Trophoblast cell (in vitro differentiated cells and primary cell): ENCODE results near the gene NANOS3.

ENCODE experiments used
- DNase-seq, 2 donors: peaks; one replicate each; pipeline ENCODE4 v3.0.0-alpha.2; 2016
- H2AFZ ChIP-seq: 2 replicates; pipeline ENCODE4 v1.6.1; 2013; ENCODE audit warnings: low read length, moderate library complexity, mild to moderate bottlenecking; ENCODE audit not compliant: insufficient read depth, poor library complexity
- H2AK5ac ChIP-seq: 2 replicates; pipeline ENCODE4 v1.6.1; 2013; ENCODE audit warnings: mild to moderate bottlenecking, low read length
- H2BK120ac ChIP-seq: 2 replicates; pipeline ENCODE4 v1.6.1; 2013; ENCODE audit warnings: low read length, mild to moderate bottlenecking, moderate library complexity; ENCODE audit not compliant: insufficient read depth, poor library complexity
- H2BK12ac ChIP-seq: 2 replicates; pipeline ENCODE4 v1.6.1; 2013; ENCODE audit warnings: mild to moderate bottlenecking, low read length, moderate library complexity
- H2BK5ac ChIP-seq: 2 replicates; pipeline ENCODE4 v1.6.1; 2013; ENCODE audit warnings: low read length, low read depth, moderate library complexity, mild to moderate bottlenecking; ENCODE audit not compliant: poor library complexity
- H3K14ac ChIP-seq: 2 replicates; pipeline ENCODE4 v1.6.1; 2013; ENCODE audit warnings: mild to moderate bottlenecking, low read length
- H3K18ac ChIP-seq: 2 replicates; pipeline ENCODE4 v1.6.1; 2013; ENCODE audit warnings: mild to moderate bottlenecking, low read length
- H3K23ac ChIP-seq: 2 replicates; pipeline ENCODE4 v1.6.1; 2013; ENCODE audit warnings: low read length
- H3K27ac ChIP-seq: 2 replicates; pipeline ENCODE4 v1.5.1; 2013; ENCODE audit warnings: low read depth, mild to moderate bottlenecking, inconsistent platforms, low read length, moderate library complexity
- H3K27me3 ChIP-seq: 2 replicates; pipeline ENCODE4 v1.6.1; 2013; ENCODE audit warnings: inconsistent platforms, mild to moderate bottlenecking, low read length, moderate library complexity; ENCODE audit not compliant: insufficient read depth
- H3K36me3 ChIP-seq, 2 experiments: 1 replicate in 1 of 2; 2 replicates in 1 of 2; pipeline ENCODE4 v1.6.1; 2013; ENCODE audit warnings: low read length in 2 of 2, mild to moderate bottlenecking in 2 of 2, moderate library complexity in 1 of 2; ENCODE audit not compliant: insufficient read depth in 2 of 2, control insufficient read depth in 1 of 2
- H3K4ac ChIP-seq: 2 replicates; pipeline ENCODE4 v1.6.1; 2013; ENCODE audit warnings: low read depth, mild to moderate bottlenecking, low read length, moderate library complexity
- H3K4me1 ChIP-seq, 2 experiments: 1 replicate in 1 of 2; 2 replicates in 1 of 2; pipeline ENCODE4 v1.6.1; 2013; ENCODE audit warnings: low read length in 2 of 2, mild to moderate bottlenecking in 2 of 2, moderate library complexity in 1 of 2; ENCODE audit not compliant: insufficient read depth in 2 of 2, control insufficient read depth in 1 of 2
- H3K4me2 ChIP-seq: 2 replicates; pipeline ENCODE4 v1.6.1; 2013; ENCODE audit warnings: inconsistent platforms, mild to moderate bottlenecking, low read length, moderate library complexity
- H3K4me3 ChIP-seq: 2 replicates; pipeline ENCODE4 v1.5.1; 2013; ENCODE audit warnings: mild to moderate bottlenecking, low read depth, low read length, inconsistent platforms
- H3K79me1 ChIP-seq: one replicate; pipeline ENCODE4 v1.6.1; 2013; ENCODE audit warnings: low read length
- H3K79me2 ChIP-seq: 2 replicates; pipeline ENCODE4 v1.6.1; 2013; ENCODE audit warnings: low read length, mild to moderate bottlenecking; ENCODE audit not compliant: control insufficient read depth, insufficient read depth, poor library complexity
- H3K9ac ChIP-seq: 2 replicates; pipeline ENCODE4 v1.6.1; 2013; ENCODE audit warnings: mild to moderate bottlenecking, low read length
- H3K9me3 ChIP-seq: 2 replicates; pipeline ENCODE4 v1.6.1; 2013; ENCODE audit warnings: low read depth, mild to moderate bottlenecking, control low read depth, inconsistent platforms, low read length; ENCODE audit not compliant: insufficient read depth
- H4K12ac ChIP-seq: 2 replicates; pipeline ENCODE4 v1.6.1; 2013; ENCODE audit warnings: low read depth, mild to moderate bottlenecking, low read length, moderate library complexity
- H4K8ac ChIP-seq: 2 replicates; pipeline ENCODE4 v1.6.1; 2013; ENCODE audit warnings: low read depth, mild to moderate bottlenecking, low read length, moderate library complexity
- H4K91ac ChIP-seq: one replicate; pipeline ENCODE4 v1.6.1; 2013; ENCODE audit warnings: low read depth, mild to moderate bottlenecking, low read length, moderate library complexity
- WGBS: extraction: QIAGEN DNeasy Blood & Tissue Kit; methylation state at CpG from one replicate; pipeline ENCODE4 v1.1.7; 2013; ENCODE audit warnings: missing lambda C conversion rate; ENCODE audit not compliant: insufficient read length, insufficient coverage; ENCODE audit errors: extremely low coverage; 5-methylcytosine and 5-hydroxymethylcytosine counted together

Gene NANOS3

DNA sequence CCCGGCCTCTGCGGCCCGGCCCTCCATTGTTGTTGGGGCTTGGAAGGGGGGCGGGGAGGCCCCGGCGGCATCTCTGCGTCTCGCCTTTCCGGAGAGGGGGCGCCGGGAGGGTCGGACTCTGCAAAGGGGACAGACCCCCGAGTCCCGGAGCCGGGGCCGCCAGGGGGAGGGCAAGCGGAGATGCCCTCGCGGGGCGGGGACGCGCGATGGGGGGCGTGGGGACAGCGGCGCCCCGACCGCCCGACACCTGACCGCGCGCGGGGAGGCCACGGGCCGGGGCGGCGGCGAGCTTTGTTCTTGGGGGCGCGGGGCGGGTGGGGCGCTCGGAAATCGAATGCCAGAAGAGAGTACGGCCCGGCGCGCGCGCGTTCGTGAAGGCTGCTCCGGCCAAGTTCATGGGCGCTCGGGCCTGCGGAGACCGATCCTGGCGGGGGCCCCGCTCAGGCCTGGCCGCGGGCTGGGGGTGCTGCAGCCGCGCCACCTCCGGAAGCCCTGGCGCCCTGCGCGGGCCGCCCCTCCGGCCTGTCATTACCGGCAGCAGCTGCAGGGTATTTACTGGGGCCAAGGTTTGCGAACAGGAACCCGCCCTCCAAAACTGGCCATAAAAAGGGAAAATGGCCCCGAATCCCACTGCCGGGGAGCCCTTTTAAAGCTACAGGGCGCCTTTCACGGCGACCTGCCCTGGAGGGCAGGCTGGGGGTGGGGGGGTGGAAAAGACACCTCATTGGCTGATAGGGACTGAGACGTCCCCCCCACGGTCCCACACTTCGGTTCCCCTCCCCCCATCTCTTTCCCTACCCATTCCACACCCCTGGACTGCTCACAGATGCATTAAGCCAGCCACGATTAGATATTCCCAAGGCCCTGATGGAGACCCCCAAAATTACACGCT, 11.1 kb upstream of the NANOS3 start:
- H3K4ac ChIP-seq: no peak overlapping the region
- DNase-seq: no peak
- H2BK120ac ChIP-seq: peak overlapping the region; percentile 19
- peak overlapping the region; percentile 18 for H3K14ac ChIP-seq
- peaks cover 11 to 12% of the 10 kb centered on the region in 2 experiments for H3K4me1 ChIP-seq
- no peak overlapping the region for H2AFZ ChIP-seq
- peak overlapping the region; percentile 49 for H4K12ac ChIP-seq
- peak overlapping the region; percentile 25 for H2BK5ac ChIP-seq
- H3K36me3 ChIP-seq: no peaks in the 10 kb centered on the region
- peaks cover 8% of the 10 kb centered on the region for H3K79me2 ChIP-seq
- H3K79me1 ChIP-seq: peaks cover 9% of the 10 kb centered on the region
- peaks cover 6% of the 10 kb centered on the region for H3K27me3 ChIP-seq
- peak overlapping the region; percentile 73 for H3K4me3 ChIP-seq
- H3K18ac ChIP-seq: peak overlapping the region; percentile 76
- peak overlapping the region; percentile 68 for H4K8ac ChIP-seq
- no CpG with 5 or more reads among the region's 82 CpGs for WGBS
- no peak overlapping the region for H2AK5ac ChIP-seq
- H3K9ac ChIP-seq: no peak overlapping the region
- H3K4me2 ChIP-seq: peak overlapping the region; percentile 79
- H3K23ac ChIP-seq: no peak overlapping the region
- no peak overlapping the region for H2BK12ac ChIP-seq
- no peak overlapping the region for H3K27ac ChIP-seq
- peaks cover 2% of the 10 kb centered on the region for H3K9me3 ChIP-seq
- peak overlapping the region; percentile 77 for H4K91ac ChIP-seq

DNA sequence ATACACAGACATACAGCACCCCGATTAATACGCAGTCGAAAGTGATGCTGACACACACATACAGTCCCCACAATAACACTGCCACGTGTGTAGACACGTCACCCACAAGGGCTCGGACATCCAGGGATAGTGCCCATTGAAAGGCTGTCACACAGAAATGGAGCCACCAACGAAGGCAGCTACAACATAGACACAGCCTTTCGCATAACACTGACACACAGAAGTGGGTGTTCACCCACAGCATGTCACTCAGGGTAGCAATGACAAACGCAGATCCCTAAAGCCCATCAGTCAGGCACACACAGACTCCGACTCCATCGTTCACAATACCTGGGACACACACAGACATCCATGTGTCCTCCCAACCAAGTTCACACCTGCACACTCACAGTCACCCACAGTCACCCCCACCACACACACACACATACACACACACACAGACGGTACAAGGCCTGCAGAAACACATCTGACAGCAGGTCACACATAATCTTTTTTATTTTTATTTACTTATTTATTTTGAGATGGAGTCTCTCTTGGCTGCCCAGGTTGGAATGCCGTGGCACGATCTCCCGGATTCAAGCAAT, 10.4 kb upstream of the NANOS3 start:
- no peak overlapping the region for H3K4me3 ChIP-seq
- no peak overlapping the region for H2BK12ac ChIP-seq
- H4K8ac ChIP-seq: no peak overlapping the region
- WGBS: no CpG with 5 or more reads among the region's 15 CpGs
- peaks cover 6% of the 10 kb centered on the region for H3K27me3 ChIP-seq
- H2AK5ac ChIP-seq: peak overlapping the region; percentile 31
- no peak overlapping the region for H3K4ac ChIP-seq
- H3K27ac ChIP-seq: no peak overlapping the region
- no peak for DNase-seq
- H3K79me1 ChIP-seq: peaks cover 6% of the 10 kb centered on the region
- no peak overlapping the region for H3K18ac ChIP-seq
- no peak overlapping the region for H3K4me2 ChIP-seq
- no peak overlapping the region for H3K14ac ChIP-seq
- peaks cover 2% of the 10 kb centered on the region for H3K9me3 ChIP-seq
- H3K4me1 ChIP-seq: peaks cover 8 to 15% of the 10 kb centered on the region in 2 experiments
- H2AFZ ChIP-seq: no peak overlapping the region
- no peak overlapping the region for H4K12ac ChIP-seq
- H2BK120ac ChIP-seq: no peak overlapping the region
- peak overlapping the region; percentile 6 for H3K23ac ChIP-seq
- H3K79me2 ChIP-seq: peaks cover 5% of the 10 kb centered on the region
- H4K91ac ChIP-seq: no peak overlapping the region
- H2BK5ac ChIP-seq: no peak overlapping the region
- H3K9ac ChIP-seq: peak overlapping the region; percentile 36
- H3K36me3 ChIP-seq: no peaks in the 10 kb centered on the region

DNA sequence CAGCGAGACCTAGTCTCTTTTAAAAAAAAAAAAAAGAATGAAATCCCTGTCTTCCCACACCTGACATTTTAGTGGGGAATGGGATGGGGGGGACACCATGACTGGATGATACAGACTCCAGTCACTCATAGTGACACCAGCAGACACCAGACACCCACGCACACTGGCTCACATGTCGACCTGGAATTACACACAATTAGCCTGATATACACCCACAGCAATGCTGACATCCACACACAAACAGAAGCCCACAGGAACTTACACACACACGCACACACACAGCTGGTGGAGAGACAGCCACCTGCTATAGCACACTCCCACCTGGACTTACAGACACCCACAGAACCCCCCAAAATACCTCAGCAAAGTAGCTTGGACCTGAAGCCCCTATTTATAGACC, 8.3 kb upstream of the NANOS3 start:
- H3K27me3 ChIP-seq: peaks cover 6% of the 10 kb centered on the region
- WGBS: no CpG with 5 or more reads among the region's 4 CpGs
- no peak overlapping the region for H4K8ac ChIP-seq
- H3K36me3 ChIP-seq: no peaks in the 10 kb centered on the region
- H4K91ac ChIP-seq: no peak overlapping the region
- H3K27ac ChIP-seq: no peak overlapping the region
- no peak overlapping the region for H3K18ac ChIP-seq
- no peak overlapping the region for H3K23ac ChIP-seq
- H3K4ac ChIP-seq: no peak overlapping the region
- no peak overlapping the region for H2BK12ac ChIP-seq
- H3K4me3 ChIP-seq: no peak overlapping the region
- H2AK5ac ChIP-seq: no peak overlapping the region
- H3K9ac ChIP-seq: no peak overlapping the region
- no peak for DNase-seq
- H3K79me2 ChIP-seq: no peaks in the 10 kb centered on the region
- H2BK120ac ChIP-seq: no peak overlapping the region
- H4K12ac ChIP-seq: no peak overlapping the region
- no peak overlapping the region for H3K14ac ChIP-seq
- peaks cover 5% of the 10 kb centered on the region for H3K79me1 ChIP-seq
- peaks cover 8 to 15% of the 10 kb centered on the region in 2 experiments for H3K4me1 ChIP-seq
- H2BK5ac ChIP-seq: no peak overlapping the region
- no peak overlapping the region for H3K4me2 ChIP-seq
- H2AFZ ChIP-seq: no peak overlapping the region
- peaks cover 2% of the 10 kb centered on the region for H3K9me3 ChIP-seq

DNA sequence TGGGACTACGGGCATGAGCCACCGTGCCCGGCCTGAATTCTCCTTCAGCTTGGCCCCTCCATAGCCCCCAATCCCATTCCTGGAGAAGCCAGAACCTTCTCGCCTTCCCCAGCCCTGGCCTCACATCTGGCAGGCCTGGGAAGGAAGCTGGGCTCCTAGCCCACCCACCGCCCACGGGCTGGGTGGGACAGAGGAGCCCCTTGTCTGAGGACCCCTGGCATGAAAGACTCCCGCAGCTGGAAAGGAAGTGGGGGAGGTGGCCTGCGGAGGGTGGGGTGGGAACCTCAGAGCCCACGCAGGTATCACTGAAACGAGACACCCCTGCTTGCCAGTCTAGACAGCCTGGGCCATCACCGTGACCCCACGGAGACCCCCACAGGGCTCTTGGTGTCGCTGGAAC, 7.7 kb upstream of the NANOS3 start:
- Histone ChIP-seq H3K4ac (no peak overlapping the region), H2AFZ (no peak overlapping the region), H3K4me1 (peaks cover 14 to 20% of the 10 kb centered on the region in 2 experiments), H2BK120ac (no peak overlapping the region), H4K12ac (no peak overlapping the region), H3K18ac (no peak overlapping the region), H3K36me3 (no peaks in the 10 kb centered on the region), H2BK12ac (no peak overlapping the region), H3K9me3 (peaks cover 2% of the 10 kb centered on the region), H4K91ac (no peak overlapping the region), H3K27me3 (peaks cover 6% of the 10 kb centered on the region), H2BK5ac (no peak overlapping the region), H2AK5ac (no peak overlapping the region), H3K27ac (no peak overlapping the region), H3K23ac (no peak overlapping the region), H3K9ac (no peak overlapping the region), H3K4me2 (no peak overlapping the region), H3K79me2 (no peaks in the 10 kb centered on the region), H3K79me1 (peaks cover 7% of the 10 kb centered on the region), H3K14ac (no peak overlapping the region), H4K8ac (no peak overlapping the region), H3K4me3 (no peak overlapping the region)
- WGBS: no CpG with 5 or more reads among the region's 13 CpGs
- no peak for DNase-seq
